Endothelial cell of umbilical vein (primary cell): ENCODE measurements around the gene HSPB1. TPM values are rescaled to one million over a fixed set of nuclear protein-coding genes. Genes with fewer than 3 reads are reported as not detected.

Experiments
- BruUV-seq: library from RNA; stranded (reverse); fragments of 400-500 nt; replicated peaks from 2 replicates; lab custom pipeline; 2021; lab: Mats Ljungman, UMichigan
- CTCF ChIA-PET: fragments of 300-600, 350-600 bp; sonication (Branson Sonifier 250); formaldehyde crosslinking; loops from one replicate; lab custom pipeline; 2021; ENCODE audit warnings: antibody characterized with exemption, inconsistent platforms; lab: Charles Lee
- POLR2A ChIA-PET: fragments of 300-600, 350-600 bp; sonication (Branson Sonifier 250); formaldehyde crosslinking; loops from one replicate; lab custom pipeline; 2021; ENCODE audit warnings: antibody characterized with exemption, inconsistent platforms; lab: Charles Lee
- DNase-seq: peaks from one replicate; pipeline ENCODE4 v3.0.0-alpha.2; 2011; ENCODE audit warnings: low read depth, low spot score
- FAIRE-seq: peaks from 2 replicates; lab custom pipeline; 2011; peaks lifted over from hg19 to GRCh38; lab: Jason Lieb, UNC
- H2AFZ ChIP-seq: 2 replicates; pipeline ENCODE4 v1.6.0; 2012; ENCODE audit warnings: low read depth, low read length, control low read depth, inconsistent platforms
- H3K27ac ChIP-seq: 2 replicates; pipeline ENCODE4 v1.5.1; 2011; ENCODE audit warnings: low read depth, mild to moderate bottlenecking, control low read depth, low read length, moderate library complexity; ENCODE audit not compliant: insufficient read depth
- H3K27me3 ChIP-seq, 2 experiments: 2 replicates each; pipeline versions ENCODE4 v1.6.0 to v1.6.1; 2011; ENCODE audit warnings: low read length in 2 of 2, mixed read lengths in 1 of 2; ENCODE audit not compliant: control insufficient read depth in 2 of 2, insufficient read depth in 2 of 2
- H3K36me3 ChIP-seq, 2 experiments: 2 replicates in 1 of 2; 3 replicates in 1 of 2; pipeline ENCODE4 v1.5.1; 2011; ENCODE audit warnings: low read length in 2 of 2, mild to moderate bottlenecking in 1 of 2, moderate library complexity in 1 of 2; ENCODE audit not compliant: control insufficient read depth in 2 of 2, insufficient read depth in 2 of 2; ENCODE audit errors: extremely low read depth in 1 of 2
- H3K4me1 ChIP-seq: 3 replicates; pipeline ENCODE4 v1.5.1; 2011; ENCODE audit warnings: mild to moderate bottlenecking, low read length; ENCODE audit not compliant: control insufficient read depth, insufficient read depth; ENCODE audit errors: extremely low read depth
- H3K4me2 ChIP-seq: 2 replicates; pipeline ENCODE4 v1.6.1; 2011; ENCODE audit warnings: low read length, control low read depth, mixed read lengths; ENCODE audit not compliant: insufficient read depth
- H3K4me3 ChIP-seq, 3 experiments: fragments of 200-600 bp in 1 of 3; sonication (generic), shearing (Covaris generic) in 1 of 3; replicated peaks in 1 of 3; 2 replicates each; pipeline ENCODE4 v1.5.1; 2011 to 2016; ENCODE audit warnings: control low read depth in 3 of 3, low read length in 3 of 3, mild to moderate bottlenecking in 2 of 3, inconsistent platforms in 1 of 3, low read depth in 1 of 3, moderate library complexity in 1 of 3; ENCODE audit not compliant: insufficient read depth in 1 of 3
- H3K79me2 ChIP-seq: 2 replicates; pipeline ENCODE4 v1.6.0; 2012; ENCODE audit warnings: low read length, inconsistent platforms; ENCODE audit not compliant: control insufficient read depth, insufficient read depth
- H3K9ac ChIP-seq: replicated peaks from 2 replicates; pipeline ENCODE3; 2011; ENCODE audit warnings: low read length, control low read depth; ENCODE audit not compliant: insufficient read depth; ENCODE audit errors: extremely low read depth
- H3K9me1 ChIP-seq: replicated peaks from 3 replicates; pipeline ENCODE4 v1.6.0; 2011; ENCODE audit warnings: mild to moderate bottlenecking, low read length; ENCODE audit not compliant: control insufficient read depth, insufficient read depth; ENCODE audit errors: extremely low read depth
- H3K9me3 ChIP-seq: replicated peaks from 2 replicates; pipeline ENCODE4 v1.5.1; 2012; ENCODE audit warnings: low read length, inconsistent platforms; ENCODE audit not compliant: control insufficient read depth, insufficient read depth
- H4K20me1 ChIP-seq: replicated peaks from 2 replicates; pipeline ENCODE3; 2011; ENCODE audit warnings: mild to moderate bottlenecking, low read length; ENCODE audit not compliant: control insufficient read depth, insufficient read depth; ENCODE audit errors: extremely low read depth
- EZH2 ChIP-seq: IDR thresholded peaks from 2 replicates; pipeline ENCODE4 v1.6.1; 2012; ENCODE audit warnings: borderline replicate concordance, low read depth, mild to moderate bottlenecking, moderate library complexity, low read length, inconsistent platforms; ENCODE audit not compliant: severe bottlenecking
- FOS ChIP-seq: IDR thresholded peaks from 2 replicates; pipeline ENCODE4 v1.6.1; 2011; ENCODE audit warnings: mild to moderate bottlenecking, low read length, moderate library complexity, borderline replicate concordance; ENCODE audit not compliant: insufficient read depth
- GATA2 ChIP-seq: IDR thresholded peaks from 2 replicates; pipeline ENCODE4 v1.7.0; 2011; ENCODE audit warnings: low read depth, mild to moderate bottlenecking, moderate library complexity, mixed read lengths, low read length; ENCODE audit not compliant: insufficient read length, insufficient read depth
- JUN ChIP-seq: IDR thresholded peaks from 2 replicates; pipeline ENCODE4 v1.6.1; 2011; ENCODE audit warnings: borderline replicate concordance, low read depth; ENCODE audit not compliant: insufficient read length, insufficient read depth
- MYC ChIP-seq: IDR thresholded peaks from one replicate; pipeline ENCODE4 v1.6.1; 2011; ENCODE audit warnings: mild to moderate bottlenecking, low read depth, low read length
- POLR2A ChIP-seq: IDR thresholded peaks from 2 replicates; pipeline ENCODE4 v1.6.1; 2012; ENCODE audit warnings: low read depth, mild to moderate bottlenecking, control low read depth, low read length
- POLR2AphosphoS5 ChIP-seq: IDR thresholded peaks from 2 replicates; pipeline ENCODE4 v1.6.1; 2012; ENCODE audit warnings: low read depth, mild to moderate bottlenecking, control low read depth, low read length, moderate library complexity; ENCODE audit not compliant: insufficient read depth
- dilution Hi-C: fragments of 300-500 bp; cut with MboI; formaldehyde crosslinking; loops from one replicate; pipeline ENCODE4 v1.15.0; 2019; ENCODE audit warnings: low sequenced_read_pairs; ENCODE audit not compliant: extremely low pct_ligation_motif_present
- intact Hi-C: fragments of 100-400 bp; cut with micrococcal nuclease; formaldehyde crosslinking; loops from one replicate; pipeline ENCODE4 v1.10.0; 2022
- polyA plus RNA-seq, 4 experiments: library from polyadenylated mRNA; depleted of rRNA in 3 of 4; stranded (reverse) in 3 of 4; unstranded in 1 of 4; fragments of >200 nt; gene quantifications; 2 replicates each; pipeline versions ENCODE4 v1.2.1 to v1.2.3, GENCODE V29; 2011 to 2012; ENCODE audit warnings: missing spikeins in 1 of 4
- total RNA-seq: library from RNA; stranded (reverse); gene quantifications from 2 replicates; pipeline ENCODE4 v1.2.3, GENCODE V29; 2021
- TF ChIP-seq, protein P1 (sequence below): IDR thresholded peaks from 2 replicates; pipeline ENCODE4 v1.6.1; 2011; ENCODE audit not compliant: insufficient read depth, insufficient read length
- TF ChIP-seq, protein P2 (sequence below), 2 donors: IDR thresholded peaks; 1 replicate in 1 of 2; 2 replicates in 1 of 2; pipeline ENCODE4 v1.5.1; 2011; ENCODE audit warnings: low read length in 2 of 2, mild to moderate bottlenecking in 2 of 2, moderate library complexity in 2 of 2, control low read depth in 1 of 2, inconsistent platforms in 1 of 2, low read depth in 1 of 2; ENCODE audit not compliant: insufficient read depth in 1 of 2; ENCODE audit errors: extremely low read depth in 1 of 2

Gene HSPB1
- total and polyA plus RNA-seq, 2 donors (not counting 3 experiments of a cell fraction or from before 2014, with no cell fraction given): 1,748 to 3,130 TPM

DNA sequence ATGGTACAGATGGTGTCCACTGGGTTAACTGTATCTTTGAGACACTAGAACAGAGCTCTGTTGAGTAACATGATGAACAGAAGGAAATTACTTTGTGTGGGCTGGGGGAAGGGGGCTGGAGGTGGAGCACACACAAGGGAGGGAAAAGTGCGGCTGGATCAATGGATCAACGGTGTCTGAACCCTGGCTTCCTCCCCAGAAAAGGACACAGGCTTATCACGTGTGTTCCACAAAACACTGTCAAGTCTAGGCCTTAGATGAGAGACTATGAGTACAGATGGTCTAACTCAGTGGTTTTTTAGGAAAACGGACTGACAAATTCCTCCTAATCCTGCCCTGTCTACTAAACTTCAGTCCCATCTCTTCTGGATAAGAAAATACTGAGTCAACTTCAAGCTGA, 27.8 kb downstream of the HSPB1 start:
- intact Hi-C loops (no loop called here), dilution Hi-C loops (no loop called here)
- Histone ChIP-seq H3K9me1 (no peaks in the 10 kb centered on the region), H3K9ac (no peak overlapping the region), H3K4me2 (no peak overlapping the region), H3K79me2 (peaks cover 96% of the 10 kb centered on the region), H4K20me1 (peaks cover 16% of the 10 kb centered on the region), H3K4me3 (no peak overlapping the region), H2AFZ (no peak overlapping the region), H3K9me3 (no peaks in the 10 kb centered on the region), H3K4me1 (peaks cover 9% of the 10 kb centered on the region), H3K36me3 (peaks cover 9 to 14% of the 10 kb centered on the region in 2 experiments), H3K27ac (no peak overlapping the region), H3K27me3 (no peaks in the 10 kb centered on the region)
- no peak for TF ChIP-seq JUN
- TF ChIP-seq EZH2: no peak
- TF ChIP-seq POLR2AphosphoS5: no peak
- no peak for TF ChIP-seq FOS
- no peak for TF ChIP-seq MYC
- TF ChIP-seq POLR2A: no peak
- TF ChIP-seq, protein P1, sequence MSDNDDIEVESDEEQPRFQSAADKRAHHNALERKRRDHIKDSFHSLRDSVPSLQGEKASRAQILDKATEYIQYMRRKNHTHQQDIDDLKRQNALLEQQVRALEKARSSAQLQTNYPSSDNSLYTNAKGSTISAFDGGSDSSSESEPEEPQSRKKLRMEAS: no peak
- no peak for TF ChIP-seq GATA2
- TF ChIP-seq, protein P2, sequence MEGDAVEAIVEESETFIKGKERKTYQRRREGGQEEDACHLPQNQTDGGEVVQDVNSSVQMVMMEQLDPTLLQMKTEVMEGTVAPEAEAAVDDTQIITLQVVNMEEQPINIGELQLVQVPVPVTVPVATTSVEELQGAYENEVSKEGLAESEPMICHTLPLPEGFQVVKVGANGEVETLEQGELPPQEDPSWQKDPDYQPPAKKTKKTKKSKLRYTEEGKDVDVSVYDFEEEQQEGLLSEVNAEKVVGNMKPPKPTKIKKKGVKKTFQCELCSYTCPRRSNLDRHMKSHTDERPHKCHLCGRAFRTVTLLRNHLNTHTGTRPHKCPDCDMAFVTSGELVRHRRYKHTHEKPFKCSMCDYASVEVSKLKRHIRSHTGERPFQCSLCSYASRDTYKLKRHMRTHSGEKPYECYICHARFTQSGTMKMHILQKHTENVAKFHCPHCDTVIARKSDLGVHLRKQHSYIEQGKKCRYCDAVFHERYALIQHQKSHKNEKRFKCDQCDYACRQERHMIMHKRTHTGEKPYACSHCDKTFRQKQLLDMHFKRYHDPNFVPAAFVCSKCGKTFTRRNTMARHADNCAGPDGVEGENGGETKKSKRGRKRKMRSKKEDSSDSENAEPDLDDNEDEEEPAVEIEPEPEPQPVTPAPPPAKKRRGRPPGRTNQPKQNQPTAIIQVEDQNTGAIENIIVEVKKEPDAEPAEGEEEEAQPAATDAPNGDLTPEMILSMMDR (IDR thresholded peaks at IDR 0.05; ENCODE audit: extremely low read depth in 1 of 2, insufficient read depth in 1 of 2, low read depth in 1 of 2, low read length in 2 of 2): no peak
- ChIA-PET CTCF (no interaction called here), POLR2A (no interaction called here)
- no peak for FAIRE-seq
- no TSS peak for BruUV-seq
- DNase-seq: no peak
